GM11168 (cell line): Measurements from ENCODE around the gene TPPP3.

Experiments used
- in situ Hi-C: fragments of 300-500 bp; cut with MboI; formaldehyde crosslinking; loops from one replicate; pipeline ENCODE4 v1.12.0; 2022; ENCODE audit warnings: low sequenced_read_pairs; ENCODE audit not compliant: unreplicated experiment

The TPPP3 gene

DNA sequence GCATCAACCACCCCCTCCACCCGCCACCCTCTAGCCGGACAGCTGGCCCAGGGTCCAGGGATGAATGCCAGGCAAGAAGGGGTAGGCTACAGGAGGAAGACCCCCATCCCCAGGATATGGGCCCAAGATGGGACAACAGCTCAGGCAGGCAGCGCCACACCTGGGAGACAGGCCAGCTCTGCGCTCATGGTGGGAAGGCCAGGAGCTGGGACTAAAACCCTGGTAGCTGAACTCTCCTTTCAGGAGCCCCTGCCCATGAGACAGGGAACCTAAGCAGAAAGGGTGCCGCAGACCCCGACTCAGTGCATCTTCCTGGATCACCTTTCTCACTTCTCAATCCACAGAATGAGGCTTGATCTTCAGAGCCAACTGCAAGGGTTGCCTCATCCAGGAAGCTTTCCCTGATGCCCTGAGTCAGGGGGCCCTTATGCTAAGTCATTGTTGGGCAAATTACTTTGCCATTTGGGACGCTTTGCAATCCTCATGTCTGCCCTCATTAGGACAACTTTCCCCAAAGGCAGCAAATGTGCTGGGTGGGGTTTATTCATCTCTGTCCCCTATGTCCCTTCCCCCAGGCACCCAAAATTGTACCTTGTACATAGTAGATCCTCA lies 14.0 kb upstream of the TPPP3 start:
- in situ Hi-C loops = loop anchor here (10.0 to 25.0 kb wide), 2 partner anchors 152 to 445 kb away; partner anchors contain the start of gene CES3

DNA sequence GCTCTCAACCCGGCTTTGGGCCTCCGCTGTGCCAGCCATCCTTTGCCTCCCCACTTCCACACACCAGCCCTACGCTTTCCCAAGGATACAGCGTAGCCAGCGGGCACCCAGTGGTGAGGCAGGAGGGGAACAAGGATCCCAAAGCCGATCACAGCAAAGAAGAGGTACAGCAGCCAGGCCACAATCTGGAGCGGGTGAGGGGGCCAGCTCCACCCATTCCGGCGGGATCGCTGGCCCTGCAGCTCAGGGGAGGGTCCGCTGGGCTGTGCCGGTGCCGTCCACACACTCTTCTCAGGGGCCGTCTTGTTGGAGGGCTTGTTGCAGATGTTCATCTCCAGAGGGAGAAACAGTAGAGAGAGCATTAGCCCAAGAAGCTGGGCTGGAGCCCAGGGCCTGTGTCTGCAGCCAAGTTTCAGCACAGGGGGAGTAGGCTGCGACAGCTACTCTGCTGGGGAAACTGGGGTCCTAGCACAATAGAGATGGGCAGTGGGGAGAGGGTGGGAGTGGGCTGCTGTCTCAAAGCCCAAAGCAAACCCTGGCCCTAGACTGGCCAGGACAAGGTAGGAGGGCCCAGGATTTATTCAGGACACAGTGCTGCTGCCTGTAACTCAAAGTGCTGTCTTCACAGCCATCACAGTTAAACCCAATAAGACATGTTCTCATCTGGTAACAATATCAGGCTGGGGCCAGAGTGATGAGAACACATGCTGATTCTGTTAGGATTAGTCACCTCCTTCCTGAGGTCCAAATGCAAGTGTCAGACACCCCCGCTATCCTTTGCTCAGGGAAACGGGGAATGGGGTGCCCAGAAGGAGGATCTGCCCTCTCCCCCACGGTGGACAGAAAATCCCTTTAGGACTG lies 13.0 kb upstream of the TPPP3 start:
- in situ Hi-C loops = loop anchor here (10.0 to 25.0 kb wide), 2 partner anchors 152 to 444 kb away; partner anchors contain the start of gene CES3

DNA sequence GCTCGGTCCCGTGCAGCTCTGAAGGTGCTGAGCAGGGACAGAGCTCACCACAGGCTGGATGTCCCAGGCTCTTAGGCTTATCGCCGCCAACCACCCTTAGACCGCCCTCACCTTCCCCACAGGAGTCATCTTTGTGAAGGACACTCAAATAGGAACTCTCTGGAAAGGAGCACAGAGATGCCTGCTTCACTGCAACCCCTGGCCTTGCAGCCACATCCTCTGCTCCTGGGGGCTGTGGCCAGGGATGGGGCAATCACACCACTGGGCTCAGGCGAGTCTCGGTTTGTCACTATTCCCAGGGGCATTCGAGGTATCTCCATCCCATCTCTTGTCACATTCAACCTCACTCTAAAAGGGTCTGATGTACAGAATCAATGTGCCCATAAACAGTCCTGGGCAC lies 12.0 kb upstream of the TPPP3 start:
- in situ Hi-C loops = loop anchor here (10.0 to 25.0 kb wide), 2 partner anchors 151 to 443 kb away; partner anchors contain the start of gene CES3

DNA sequence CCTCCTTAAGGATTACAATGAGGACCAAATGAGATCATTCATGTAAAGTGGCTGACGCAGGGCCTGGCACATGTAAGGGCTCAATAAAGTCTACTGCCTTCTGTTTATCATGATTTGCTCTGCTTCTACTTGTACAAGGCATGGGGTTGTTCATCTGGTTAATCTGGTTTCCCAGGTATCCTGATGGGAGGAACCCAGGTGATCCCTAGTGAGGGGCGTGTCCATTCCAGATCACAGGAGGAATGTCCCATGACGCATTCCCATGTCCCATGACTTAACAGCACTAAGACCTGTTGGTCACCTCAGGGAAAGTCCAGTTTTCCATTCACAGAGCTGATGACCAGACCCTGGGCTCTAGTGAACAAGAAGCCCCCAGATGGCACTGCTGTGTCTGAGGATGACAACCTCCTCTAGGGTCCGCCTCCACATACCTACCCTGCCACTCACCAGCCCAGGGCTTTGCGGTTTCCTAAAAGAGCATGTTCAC lies 11.5 kb upstream of the TPPP3 start:
- in situ Hi-C loops = loop anchor here (10.0 to 25.0 kb wide), 2 partner anchors 150 to 442 kb away; partner anchors contain the start of gene CES3

DNA sequence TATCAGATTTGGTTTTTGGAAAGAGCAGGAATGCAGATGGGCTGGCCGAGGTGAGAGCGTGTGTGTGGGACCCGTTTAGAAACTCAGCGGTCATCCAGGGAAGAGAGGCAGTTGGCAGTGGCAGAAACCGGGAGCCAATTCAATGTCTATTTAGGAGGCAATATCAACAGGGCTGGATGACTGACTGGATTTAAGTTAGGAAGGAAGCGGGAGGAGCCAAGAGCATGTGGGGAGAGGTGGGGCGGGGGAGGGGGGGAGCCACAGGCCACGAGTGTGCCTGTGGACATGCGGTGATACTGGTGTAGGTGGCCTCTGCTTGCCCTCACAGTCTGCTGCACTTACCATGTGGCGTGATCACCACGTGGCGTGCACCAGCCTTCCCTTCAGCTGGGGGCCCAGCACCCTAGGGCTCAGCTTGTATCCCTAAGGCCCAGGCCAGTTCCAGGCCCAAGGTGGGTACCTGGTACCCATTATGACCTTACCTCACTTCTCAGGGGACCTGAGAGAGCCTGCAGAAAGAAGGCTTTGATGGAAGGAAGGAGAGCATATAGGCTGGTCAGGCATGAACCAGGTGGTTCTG lies 10.8 kb upstream of the TPPP3 start:
- in situ Hi-C loops = loop anchor here (10.0 to 25.0 kb wide), 2 partner anchors 149 to 442 kb away; partner anchors contain the start of gene CES3

DNA sequence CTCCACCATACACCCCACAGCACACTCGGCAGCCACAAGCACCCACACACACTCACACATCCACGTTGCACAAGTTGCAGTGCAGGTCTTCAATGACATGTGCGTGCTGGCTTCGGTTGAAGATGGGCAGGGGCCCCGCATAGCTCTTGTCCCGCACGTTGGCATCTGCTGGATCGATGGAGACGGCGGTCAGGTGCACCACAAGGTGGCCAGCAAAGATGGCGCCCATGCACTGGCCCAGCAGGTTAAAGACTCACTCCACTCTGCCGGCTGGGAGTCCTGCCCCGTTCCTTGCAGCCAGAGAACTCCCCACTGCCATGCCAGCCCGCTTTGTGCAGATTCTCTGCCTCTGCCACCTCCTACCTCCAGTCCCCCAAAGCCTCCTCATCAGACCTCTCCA lies 7.6 kb upstream of the TPPP3 start:
- in situ Hi-C loops = loop anchor here (10.0 to 25.0 kb wide), 2 partner anchors 146 to 439 kb away; partner anchors contain the start of gene CES3

DNA sequence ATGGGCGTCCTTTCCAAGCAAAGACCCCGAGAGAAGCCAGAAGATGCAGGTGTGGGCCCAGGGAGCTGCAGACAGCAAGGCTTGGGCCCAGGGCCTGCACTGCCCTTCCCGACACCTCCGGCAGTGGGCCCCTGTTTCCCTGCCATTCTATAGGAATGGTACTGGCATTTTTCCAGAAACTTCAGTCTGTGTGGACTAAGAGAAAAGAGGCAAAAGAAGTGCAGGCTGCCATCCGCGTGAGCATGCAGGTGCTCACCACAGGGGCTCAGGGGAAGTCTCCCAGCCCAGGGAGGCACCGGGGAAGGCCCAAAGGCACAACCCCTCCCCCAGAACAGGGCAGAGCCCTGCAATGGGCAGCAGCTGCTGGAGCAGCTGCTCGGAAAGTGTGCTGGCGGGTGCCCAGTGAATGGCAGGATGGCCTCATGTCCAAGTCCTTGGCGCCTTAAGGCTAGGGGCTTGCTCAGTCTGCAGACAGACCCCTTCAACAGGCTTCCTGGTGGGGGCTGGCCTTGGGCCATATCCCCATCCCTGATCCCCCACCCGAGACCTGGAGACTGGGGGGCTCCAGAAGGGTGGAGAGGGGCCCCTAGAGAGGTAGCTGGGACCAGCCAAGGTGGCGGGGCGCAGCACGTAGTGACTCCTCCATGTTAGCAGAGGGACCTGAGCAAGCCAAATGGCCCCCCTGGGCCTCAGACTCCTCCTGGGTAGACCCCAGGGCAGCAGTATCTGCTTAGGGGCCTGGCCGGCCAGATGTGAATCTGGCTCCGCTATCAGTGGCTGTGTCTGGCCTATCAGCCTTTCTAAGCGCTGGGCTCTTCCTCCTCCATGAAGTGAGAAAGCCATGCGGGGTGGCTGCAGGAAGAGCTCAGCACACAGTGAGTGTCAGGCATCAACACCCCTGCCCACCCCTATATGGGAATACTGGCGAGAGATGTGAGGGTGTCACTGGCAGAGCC lies 6.7 kb upstream of the TPPP3 start:
- in situ Hi-C loops = loop anchor here (10.0 to 25.0 kb wide), 2 partner anchors 145 to 438 kb away; partner anchors contain the start of gene CES3

DNA sequence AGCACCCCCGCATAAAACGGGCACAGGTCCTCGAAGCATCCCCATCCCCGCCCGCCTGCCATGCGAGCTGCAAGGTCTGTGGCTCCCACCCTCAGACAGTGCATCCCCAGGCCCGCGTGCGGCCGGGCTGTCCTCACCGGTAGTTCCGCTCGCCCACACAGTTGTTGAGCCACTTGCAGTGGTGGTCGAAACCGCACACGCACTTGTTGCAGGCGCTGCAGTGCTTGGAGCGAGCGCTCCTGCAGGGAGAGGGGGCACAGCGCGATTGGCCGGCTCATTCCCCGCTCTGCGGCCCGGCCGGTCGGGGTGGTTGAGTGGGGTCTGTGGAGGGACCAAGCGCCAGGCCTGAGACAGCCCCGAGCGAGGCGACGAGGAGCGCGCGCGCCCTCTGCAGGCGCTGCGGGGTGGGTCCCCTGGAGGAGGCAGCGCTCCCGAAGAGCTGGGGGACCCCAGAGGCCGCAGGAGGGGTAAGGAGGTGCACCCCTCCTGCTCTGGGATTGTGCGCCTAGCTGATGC lies 6.0 kb upstream of the TPPP3 start:
- in situ Hi-C loops = no loop called here

DNA sequence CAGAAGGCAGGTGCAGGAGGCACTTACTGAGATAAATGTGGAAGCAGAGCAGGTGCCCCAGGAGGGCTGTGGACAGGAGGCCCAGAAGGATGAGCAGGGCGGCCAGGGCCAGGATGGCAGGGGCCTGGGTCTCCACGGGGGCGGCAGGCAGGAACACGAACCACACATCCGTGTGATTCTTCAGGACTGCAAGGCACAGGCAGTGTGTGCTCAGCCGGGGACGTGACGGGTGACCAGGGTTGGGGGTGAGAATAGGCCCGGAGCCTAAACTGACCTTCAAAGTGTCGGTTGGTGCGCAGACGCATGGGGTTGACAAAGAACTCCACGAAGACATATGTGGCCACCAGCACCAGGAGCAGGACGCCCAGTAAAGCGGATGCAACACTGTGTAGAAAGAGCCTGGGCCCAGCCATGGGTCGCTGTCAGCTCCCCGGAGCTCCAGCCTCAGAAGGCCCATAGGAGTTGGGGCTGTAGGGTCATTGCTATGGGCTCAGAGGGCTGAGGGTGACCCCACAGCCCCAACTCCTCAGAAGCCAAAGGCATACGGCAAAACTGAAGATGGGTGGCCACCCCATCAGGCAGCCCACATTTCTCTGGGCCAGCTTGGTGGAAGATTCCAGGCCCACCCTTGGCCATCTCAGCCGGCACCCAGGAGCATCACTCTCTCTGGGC lies 5.4 kb upstream of the TPPP3 start:
- in situ Hi-C loops = no loop called here

DNA sequence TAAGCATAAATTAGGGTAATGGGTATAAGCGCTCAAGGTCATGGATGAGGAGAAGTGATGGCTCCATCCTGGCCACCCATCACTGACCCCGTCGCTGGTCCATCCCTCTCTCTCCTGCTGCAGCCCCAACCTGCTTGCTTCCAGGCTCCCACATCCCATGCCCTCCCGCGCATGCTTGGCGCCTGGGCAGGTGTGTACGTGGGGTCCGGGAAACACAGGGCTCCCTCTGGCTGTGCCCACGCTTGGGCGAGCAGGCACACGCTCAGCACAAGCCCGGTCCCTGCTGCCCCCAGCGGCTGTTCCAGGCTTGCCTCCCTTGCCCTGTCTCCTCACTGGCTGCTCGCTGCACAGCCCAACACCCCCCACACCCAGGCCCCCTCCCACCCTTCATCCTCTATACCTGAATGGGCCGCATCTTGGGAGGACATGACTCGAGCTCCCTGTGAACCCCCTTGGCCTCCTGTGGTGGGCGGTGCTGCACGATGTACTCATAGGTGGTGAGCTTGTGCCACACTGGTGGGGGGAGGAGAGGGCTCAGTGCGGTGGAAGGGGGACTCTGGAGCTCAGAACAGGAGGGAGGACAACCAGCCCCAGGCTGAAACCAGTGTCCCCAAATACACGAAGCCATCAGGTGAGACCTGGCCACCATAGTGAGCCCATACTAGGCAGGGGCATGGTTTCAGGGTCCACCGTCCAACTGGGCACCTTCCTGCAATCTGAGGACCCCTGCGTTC lies 4.7 kb upstream of the TPPP3 start:
- in situ Hi-C loops = no loop called here

DNA sequence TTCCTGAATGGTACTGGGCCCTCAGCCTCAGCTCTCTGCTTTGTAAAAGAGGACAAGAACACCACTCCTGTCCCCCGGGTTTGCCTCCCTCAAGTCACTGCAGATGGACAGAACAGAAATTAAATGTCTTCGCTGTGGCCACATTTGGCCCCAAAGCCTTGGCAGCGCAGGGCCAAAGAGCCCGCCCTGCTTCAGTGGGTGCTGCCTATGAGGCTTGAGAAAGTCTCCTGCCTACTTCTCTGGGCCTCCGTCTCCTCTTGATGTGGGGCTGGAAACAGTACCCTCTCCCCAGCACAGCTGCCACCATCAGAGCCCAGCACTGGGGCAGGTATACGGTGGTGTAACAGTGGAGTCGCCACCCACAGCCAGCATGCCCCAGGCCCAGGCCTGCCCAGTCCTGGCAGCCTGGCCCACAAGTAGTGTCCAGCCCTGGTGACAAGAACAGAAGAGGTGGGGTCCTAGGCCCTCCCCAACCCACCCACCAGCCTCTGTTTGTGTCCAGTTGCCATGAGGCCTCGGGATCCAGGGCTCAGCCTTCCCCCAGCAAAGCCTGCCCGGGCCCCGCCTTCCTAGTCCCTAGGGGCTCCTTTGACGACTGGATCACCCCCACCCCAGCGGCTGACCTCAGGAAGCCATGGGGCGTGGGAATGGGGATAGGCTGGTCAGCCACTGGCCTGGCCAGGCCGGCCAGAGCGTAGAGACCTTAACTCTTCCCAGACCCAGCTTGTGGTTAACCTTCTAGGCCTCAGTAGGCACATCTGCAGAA lies 3.9 kb upstream of the TPPP3 start:
- in situ Hi-C loops = no loop called here

DNA sequence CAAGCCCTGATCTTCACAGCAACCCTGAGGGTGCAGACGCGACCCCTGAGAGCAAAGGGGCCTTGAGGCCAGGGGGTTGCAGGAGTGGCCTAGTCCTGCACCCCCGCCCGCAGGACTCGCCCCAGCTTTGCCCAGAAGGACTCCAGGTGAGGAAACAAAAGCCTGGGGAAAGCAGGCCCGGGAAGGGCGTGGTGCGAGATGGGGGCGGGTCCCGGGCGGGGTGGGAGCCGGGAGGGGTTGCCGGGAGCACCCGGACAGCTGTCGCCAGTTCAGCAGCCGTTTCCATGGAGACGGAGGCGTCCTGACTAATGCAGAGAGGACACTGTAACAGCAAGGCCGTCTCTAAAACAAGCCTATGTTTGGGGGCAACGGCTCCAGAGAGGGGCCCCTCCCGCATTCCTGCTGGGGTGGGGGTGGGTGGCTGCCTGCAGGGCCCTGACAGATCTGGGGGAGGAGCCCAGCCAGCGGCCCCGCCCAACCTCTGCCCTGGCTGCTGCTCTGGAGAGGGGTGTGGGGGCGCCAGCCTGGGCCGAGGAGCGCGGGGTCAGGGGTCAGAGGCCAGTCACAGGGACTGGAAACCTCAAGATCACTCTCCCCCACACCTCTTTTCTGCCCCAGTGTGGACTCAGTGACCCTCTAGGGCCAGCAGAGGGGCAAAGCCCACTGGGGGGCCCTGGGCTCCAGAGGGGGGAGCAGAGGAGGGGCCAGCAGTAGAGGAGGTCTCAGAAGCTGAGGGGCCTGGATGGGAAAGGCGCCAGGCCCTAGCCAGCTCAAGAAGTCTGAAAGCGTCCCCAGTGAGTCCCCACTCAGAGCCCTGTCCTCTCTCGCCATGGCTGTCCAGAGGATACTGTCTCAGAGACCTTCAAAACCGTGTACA lies 3.1 kb upstream of the TPPP3 start:
- in situ Hi-C loops = no loop called here

DNA sequence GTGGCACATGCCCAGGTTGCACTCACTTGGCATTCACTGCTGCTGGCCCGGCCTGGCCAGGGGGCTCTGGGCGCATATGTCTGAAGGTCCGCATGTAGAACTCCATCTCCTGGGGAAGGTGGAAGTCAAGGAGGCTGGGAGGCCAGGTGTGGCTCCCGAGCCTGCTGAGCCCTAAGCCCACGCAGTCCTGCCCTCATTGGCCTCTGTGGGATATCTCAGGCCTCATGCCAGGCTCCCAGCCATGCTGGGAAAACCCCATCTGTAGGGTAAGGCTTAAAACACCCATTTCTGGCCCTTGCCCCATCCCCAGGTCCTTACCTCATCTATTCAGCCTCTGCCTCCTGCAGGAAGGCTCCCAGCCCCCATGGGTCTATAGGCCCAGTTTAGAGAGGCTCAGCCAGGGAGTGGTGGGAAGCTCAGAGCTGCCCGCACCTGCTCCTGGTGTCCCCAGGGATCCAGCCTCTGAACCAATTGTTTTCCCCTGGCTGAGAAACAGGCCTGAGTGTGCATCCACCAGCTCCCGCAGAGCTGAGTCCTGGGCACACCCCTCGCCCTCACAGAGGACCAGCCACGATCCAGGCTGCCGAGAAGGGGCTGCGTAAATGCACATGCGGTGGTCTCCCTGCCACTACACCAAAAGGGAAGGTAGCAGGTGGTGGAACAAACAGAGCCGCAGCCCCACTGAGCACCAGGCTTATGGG lies 2.3 kb upstream of the TPPP3 start:
- in situ Hi-C loops = no loop called here

DNA sequence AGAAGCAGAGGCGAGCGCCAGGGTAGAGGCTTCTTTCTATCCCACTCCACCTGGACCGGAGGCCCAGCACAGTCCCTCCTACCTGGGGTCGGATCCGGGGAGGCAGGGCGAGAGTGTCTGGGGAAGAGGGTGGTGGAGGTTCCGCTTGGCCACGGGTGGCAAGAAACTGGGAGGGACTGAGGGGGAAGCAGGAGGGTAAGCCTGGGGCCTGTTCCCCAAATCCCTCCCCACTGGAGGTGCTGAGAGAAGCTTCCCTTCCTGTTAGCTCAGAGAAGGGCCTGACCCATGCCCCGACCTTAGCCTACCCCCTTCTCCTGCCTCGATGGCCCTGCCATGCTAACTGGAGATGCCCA lies 1.8 kb upstream of the TPPP3 start:
- in situ Hi-C loops = no loop called here

DNA sequence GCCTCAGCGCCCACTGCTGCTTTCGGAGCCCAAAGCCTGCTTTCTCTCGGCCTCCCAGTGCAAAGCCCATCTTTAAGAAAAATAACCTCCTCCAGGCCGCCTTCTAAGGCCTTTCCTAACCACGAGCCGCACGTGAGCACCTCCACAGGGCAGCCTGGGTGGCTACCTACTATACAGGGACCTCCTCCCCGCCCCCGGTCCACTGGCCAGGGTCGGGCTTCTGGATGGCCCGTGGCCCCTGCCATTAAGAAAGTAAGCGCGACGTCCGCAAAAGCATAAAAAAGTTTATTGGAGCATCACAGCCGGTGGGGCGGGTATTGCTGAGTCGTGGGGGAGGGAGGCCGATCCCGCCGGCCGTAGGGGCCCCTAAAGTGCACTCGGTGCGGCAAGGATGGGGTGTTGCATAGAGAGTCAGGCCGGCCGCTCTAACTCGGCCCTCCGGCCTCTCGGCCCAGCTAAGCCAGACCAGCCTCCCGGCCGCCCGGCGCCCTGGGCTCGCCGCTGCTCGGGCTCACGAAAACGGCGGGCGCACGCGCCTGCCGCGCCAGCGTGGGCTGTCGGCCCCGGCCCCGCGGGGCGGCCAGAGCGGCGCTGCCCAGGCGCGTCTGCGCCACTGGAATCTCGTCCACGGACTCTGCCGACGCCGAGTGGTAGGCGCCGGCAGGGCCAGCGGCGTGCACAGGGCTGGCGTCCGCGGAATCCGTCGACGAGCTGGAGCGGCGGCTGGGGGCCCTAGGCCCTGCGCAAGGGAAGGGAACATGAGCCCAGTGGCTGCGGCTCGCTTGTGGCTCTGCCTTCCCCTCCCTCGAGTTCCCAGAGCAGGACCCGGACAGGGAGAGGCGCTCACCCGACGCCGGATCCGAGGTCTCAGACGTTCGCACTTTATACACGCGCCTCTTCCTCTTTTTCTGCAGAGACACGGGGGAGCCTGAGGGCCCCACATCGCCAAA lies 1.1 kb upstream of the TPPP3 start:
- in situ Hi-C loops = no loop called here
